ENCODE results near the gene ST3GAL3. TPM values are rescaled to one million over a fixed set of nuclear protein-coding genes. Genes with fewer than 3 reads are reported as not detected.

The ST3GAL3 gene
- total and polyA plus RNA-seq, 2 of the 13 experiments (the other 11 are each of a cell fraction or from before 2014, with no cell fraction given): 5.1 to 8.1 TPM

- Histone ChIP-seq H3K4me3 (replicated peaks in 1 of 3; ENCODE audit: insufficient read depth in 1 of 3, low read depth in 2 of 3, low read length in 3 of 3) (no peak overlapping the region), H3K4me1 (ENCODE audit: insufficient read depth, low read length) (no peaks in the 10 kb centered on the region), H3K27ac (ENCODE audit: extremely low read length, insufficient read depth, low read length) (no peak overlapping the region), H3K79me2 (ENCODE audit: insufficient read depth, low read length) (no peaks in the 10 kb centered on the region), H3K36me3 (replicated peaks in 1 of 2; ENCODE audit: control insufficient read depth in 1 of 2, insufficient read depth in 2 of 2, low read length in 2 of 2) (no peaks in the 10 kb centered on the region; a peak in 1 of 5 replicates), H3K9ac (ENCODE audit: insufficient read depth, low read depth, low read length) (no peak overlapping the region), H3K9me3 (ENCODE audit: low read length) (no peaks in the 10 kb centered on the region), H3K4me2 (ENCODE audit: low read depth, low read length) (no peak overlapping the region), H4K20me1 (ENCODE audit: insufficient read depth, low read length) (no peaks in the 10 kb centered on the region), H3K27me3 (ENCODE audit: control insufficient read depth in 1 of 2, insufficient read depth in 2 of 2, low read length in 2 of 2) (no peaks in the 10 kb centered on the region), H2AFZ (ENCODE audit: low read length) (no peak overlapping the region)
- ATAC-seq: no peak
- no peak for TF ChIP-seq SOX5 (CRISPR knock-in tag; IDR thresholded peaks at IDR 0.05; ENCODE audit: borderline replicate concordance)
- no peak for TF ChIP-seq ZNF513 (CRISPR knock-in tag; conservative IDR thresholded peaks at IDR 0.05)
- no peak for TF ChIP-seq ZNF772 (CRISPR knock-in tag; IDR thresholded peaks at IDR 0.05)
- in situ Hi-C loops (cut with HindIII; ENCODE audit: extremely low pct_ligation_motif_present, low pct_unique_long_range_greater_than_20kb) (no loop called here), intact Hi-C loops (cut with micrococcal nuclease; ENCODE audit: unreplicated experiment) (no loop called here)
- ChIA-PET POLR2A (no interaction called here), CTCF (ENCODE audit: low intra/inter-chr PET ratio, low total read pairs) (no interaction called here)
- no peak for DNase-seq (ENCODE audit: low spot score)
- WGBS (ENCODE audit: low lambda C conversion rate): 69% methylated on average over 7 of the region's 7 CpGs
- FAIRE-seq: no peak
- BruUV-seq (replicated peaks): no TSS peak
Measured at GRCh38 chr1:43904660-43905551, 197.6 kb downstream of the ST3GAL3 start.

- no peaks in the 10 kb centered on the region for H3K9me3 ChIP-seq (ENCODE audit: low read length)
- intact Hi-C loops (cut with micrococcal nuclease; ENCODE audit: unreplicated experiment) (no loop called here), in situ Hi-C loops (cut with HindIII; ENCODE audit: extremely low pct_ligation_motif_present, low pct_unique_long_range_greater_than_20kb) (no loop called here)
- DNase-seq (ENCODE audit: low spot score) (no peak), FAIRE-seq (no peak), ATAC-seq (no peak)
- no peaks in the 10 kb centered on the region for H3K27me3 ChIP-seq (ENCODE audit: control insufficient read depth in 1 of 2, insufficient read depth in 2 of 2, low read length in 2 of 2)
- BruUV-seq (replicated peaks): no TSS peak
- no peaks in the 10 kb centered on the region for H4K20me1 ChIP-seq (ENCODE audit: insufficient read depth, low read length)
- H3K27ac ChIP-seq (ENCODE audit: extremely low read length, insufficient read depth, low read length): no peak overlapping the region
- no peak overlapping the region for H3K4me2 ChIP-seq (ENCODE audit: low read depth, low read length)
- POLR2A ChIA-PET: no interaction called here
- no peaks in the 10 kb centered on the region for H3K79me2 ChIP-seq (ENCODE audit: insufficient read depth, low read length)
- TF ChIP-seq IKZF5 (CRISPR knock-in tag; IDR thresholded peaks at IDR 0.05): no peak
- no peak for TF ChIP-seq TCF7 (IDR thresholded peaks at IDR 0.05; ENCODE audit: low read depth)
- no peak for TF ChIP-seq ZNF674 (CRISPR knock-in tag; IDR thresholded peaks at IDR 0.05; ENCODE audit: low read depth)
- no peak for TF ChIP-seq TBP (CRISPR knock-in tag; IDR thresholded peaks at IDR 0.05)
- no peak for TF ChIP-seq CAMTA2 (CRISPR knock-in tag; IDR thresholded peaks at IDR 0.05; ENCODE audit: borderline replicate concordance)
- no peak for TF ChIP-seq ZNF256 (CRISPR knock-in tag; conservative IDR thresholded peaks at IDR 0.05)
- TF ChIP-seq CENPX (CRISPR knock-in tag; IDR thresholded peaks at IDR 0.05): no peak
- no peak for TF ChIP-seq ZNF644 (CRISPR knock-in tag; IDR thresholded peaks at IDR 0.05; ENCODE audit: low read depth)
- no peak for TF ChIP-seq ZNF691 (CRISPR knock-in tag; IDR thresholded peaks at IDR 0.05; ENCODE audit: borderline replicate concordance, low read depth)
- no peak for TF ChIP-seq ZFAT (CRISPR knock-in tag; conservative IDR thresholded peaks at IDR 0.05)
- no peak for TF ChIP-seq KLF12 (CRISPR knock-in tag; IDR thresholded peaks at IDR 0.05; ENCODE audit: borderline replicate concordance)
- no peak for TF ChIP-seq ZNF20 (CRISPR knock-in tag; IDR thresholded peaks at IDR 0.05)
- no peak for TF ChIP-seq SRSF4 (IDR thresholded peaks at IDR 0.05; ENCODE audit: low read depth, low read length, poor library complexity, severe bottlenecking)
- H2AFZ ChIP-seq (ENCODE audit: low read length): no peak overlapping the region
- H3K9ac ChIP-seq (ENCODE audit: insufficient read depth, low read depth, low read length): no peak overlapping the region
- CTCF ChIA-PET (ENCODE audit: low intra/inter-chr PET ratio, low total read pairs): no interaction called here
- 100% methylated on average over 2 of the region's 2 CpGs for WGBS (ENCODE audit: low lambda C conversion rate)
- no peaks in the 10 kb centered on the region for H3K4me1 ChIP-seq (ENCODE audit: insufficient read depth, low read length)
- no peak overlapping the region for H3K4me3 ChIP-seq (replicated peaks in 1 of 3; ENCODE audit: insufficient read depth in 1 of 3, low read depth in 2 of 3, low read length in 3 of 3)
- no peaks in the 10 kb centered on the region for H3K36me3 ChIP-seq (replicated peaks in 1 of 2; ENCODE audit: control insufficient read depth in 1 of 2, insufficient read depth in 2 of 2, low read length in 2 of 2)
Measured at GRCh38 chr1:43908226-43908625, 200.9 kb downstream of the ST3GAL3 start.

All from HepG2 (cell line).